Vagina (tissue), 2 donors: Measurements from ENCODE around the gene DDX49. TPM values are rescaled to one million over a fixed set of nuclear protein-coding genes. Genes with fewer than 3 reads are reported as not detected.
"Not testable (repeated sequence)": the region's sequence is repeated elsewhere in the genome, so short reads cannot be mapped to it uniquely, and the experiment has no call there.

Experiments
- DNase-seq, 2 donors: peaks; one replicate each; pipeline ENCODE4 v3.0.0-alpha.2; 2017; ENCODE audit errors: extremely low spot score in 2 of 2
- H3K27ac ChIP-seq: fragments of 200-600 bp; sonication (generic); one replicate; pipeline ENCODE4 v1.5.1; 2019
- H3K27me3 ChIP-seq: fragments of 200-600 bp; sonication (generic); one replicate; pipeline ENCODE4 v1.5.1; 2019
- H3K36me3 ChIP-seq, 2 donors: fragments of 200-600 bp; sonication (generic); one replicate each; pipeline ENCODE4 v1.5.1; 2017 to 2019
- H3K4me1 ChIP-seq: fragments of 200-600 bp; sonication (generic); one replicate; pipeline ENCODE4 v1.5.1; 2019
- H3K4me3 ChIP-seq, 2 donors: fragments of 200-600 bp; sonication (generic); 1 replicate in 1 of 2; 2 replicates in 1 of 2; pipeline ENCODE4 v1.5.1; 2016 to 2019
- H3K9me3 ChIP-seq: fragments of 200-600 bp; sonication (generic); one replicate; pipeline ENCODE4 v1.5.1; 2019
- POLR2A ChIP-seq, 2 donors: fragments of 450-650 bp; IDR thresholded peaks; one replicate each; pipeline ENCODE4 v1.6.1; 2017; ENCODE audit warnings: antibody characterized with exemption in 2 of 2, mild to moderate bottlenecking in 2 of 2, moderate library complexity in 2 of 2
- POLR2AphosphoS5 ChIP-seq, 2 donors: sonication (generic); formaldehyde crosslinking; IDR thresholded peaks; one replicate each; pipeline ENCODE4 v1.9.0; 2017; ENCODE audit warnings: antibody characterized with exemption in 2 of 2, mild to moderate bottlenecking in 2 of 2, low read depth in 1 of 2; ENCODE audit not compliant: insufficient read depth in 1 of 2
- intact Hi-C: fragments of 100-400 bp; cut with DNase I; formaldehyde crosslinking; loops from one replicate; pipeline ENCODE4 v1.15.1; 2023
- total RNA-seq: library from RNA; depleted of rRNA; stranded (reverse); fragments of >200 nt; gene quantifications from one replicate; pipeline ENCODE4 v1.2.3, GENCODE V29; 2016
- TF ChIP-seq, protein P1 (sequence below), 3 experiments: fragments of 450-650 bp in 2 of 3; fragments of 200-600 bp in 1 of 3; sonication (generic) in 1 of 3; IDR thresholded peaks; one replicate each; pipeline ENCODE4 v1.5.1; 2017 to 2019; ENCODE audit warnings: antibody characterized with exemption in 3 of 3, mild to moderate bottlenecking in 2 of 3, moderate library complexity in 2 of 3

Gene DDX49
- total RNA-seq, 1 donor from 2014 or later, result 36.3 TPM

DNA sequence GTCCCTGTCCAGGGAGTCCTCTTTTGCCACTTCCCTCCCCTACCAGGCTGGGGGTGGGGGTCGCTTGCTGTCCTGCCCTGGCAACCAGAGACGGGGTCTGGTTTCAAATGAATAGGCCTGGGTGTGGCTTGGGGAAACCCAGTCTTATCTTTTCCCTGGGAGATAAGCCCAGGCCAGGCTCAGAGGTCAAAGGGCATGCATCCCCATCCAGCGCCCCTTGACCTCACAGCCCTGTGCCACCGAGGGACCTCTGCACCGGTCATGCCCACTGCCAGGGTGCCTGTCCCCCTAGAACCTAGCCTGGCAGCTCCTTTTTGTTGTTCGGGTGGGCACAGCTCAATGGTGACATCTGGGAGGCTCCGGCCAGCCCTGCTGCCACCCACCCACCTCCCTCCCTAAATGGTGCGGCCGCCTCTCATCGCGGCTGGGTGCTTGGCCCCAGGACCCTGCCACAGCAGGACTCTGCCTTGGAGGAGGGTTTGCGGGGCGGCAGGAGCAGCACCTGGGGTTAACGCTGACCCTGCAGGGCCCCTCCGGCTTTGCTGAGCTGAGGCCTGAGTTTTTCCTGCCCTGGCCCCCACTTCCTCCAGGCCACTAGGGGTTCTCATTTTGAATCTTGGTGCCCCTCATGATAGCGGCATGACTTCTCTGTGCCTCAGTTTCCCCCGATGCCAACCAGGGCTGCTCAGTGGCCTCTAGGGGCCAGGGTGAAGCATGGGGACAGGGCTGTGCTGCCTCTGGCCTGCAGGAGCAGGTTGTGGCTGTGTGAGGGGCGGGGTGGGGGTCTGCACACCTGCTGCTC lies 20.7 kb upstream of the DDX49 start:
- no peak overlapping the region for H3K27ac ChIP-seq
- no peaks in the 10 kb centered on the region for H3K9me3 ChIP-seq
- no peak for DNase-seq
- peaks cover 5% of the 10 kb centered on the region for H3K27me3 ChIP-seq
- TF ChIP-seq, protein P1, sequence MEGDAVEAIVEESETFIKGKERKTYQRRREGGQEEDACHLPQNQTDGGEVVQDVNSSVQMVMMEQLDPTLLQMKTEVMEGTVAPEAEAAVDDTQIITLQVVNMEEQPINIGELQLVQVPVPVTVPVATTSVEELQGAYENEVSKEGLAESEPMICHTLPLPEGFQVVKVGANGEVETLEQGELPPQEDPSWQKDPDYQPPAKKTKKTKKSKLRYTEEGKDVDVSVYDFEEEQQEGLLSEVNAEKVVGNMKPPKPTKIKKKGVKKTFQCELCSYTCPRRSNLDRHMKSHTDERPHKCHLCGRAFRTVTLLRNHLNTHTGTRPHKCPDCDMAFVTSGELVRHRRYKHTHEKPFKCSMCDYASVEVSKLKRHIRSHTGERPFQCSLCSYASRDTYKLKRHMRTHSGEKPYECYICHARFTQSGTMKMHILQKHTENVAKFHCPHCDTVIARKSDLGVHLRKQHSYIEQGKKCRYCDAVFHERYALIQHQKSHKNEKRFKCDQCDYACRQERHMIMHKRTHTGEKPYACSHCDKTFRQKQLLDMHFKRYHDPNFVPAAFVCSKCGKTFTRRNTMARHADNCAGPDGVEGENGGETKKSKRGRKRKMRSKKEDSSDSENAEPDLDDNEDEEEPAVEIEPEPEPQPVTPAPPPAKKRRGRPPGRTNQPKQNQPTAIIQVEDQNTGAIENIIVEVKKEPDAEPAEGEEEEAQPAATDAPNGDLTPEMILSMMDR (IDR thresholded peaks at IDR 0.05), result no peak
- TF ChIP-seq POLR2A (IDR thresholded peaks at IDR 0.05) (no peak), POLR2AphosphoS5 (IDR thresholded peaks at IDR 0.05; ENCODE audit: insufficient read depth in 1 of 2, low read depth in 1 of 2) (no peak)
- H3K36me3 ChIP-seq, result peaks cover 0 to 23% of the 10 kb centered on the region in 2 donors
- intact Hi-C loops, result no loop called here
- H3K4me1 ChIP-seq, result peaks cover 24% of the 10 kb centered on the region
- H3K4me3 ChIP-seq, result no peak overlapping the region

DNA sequence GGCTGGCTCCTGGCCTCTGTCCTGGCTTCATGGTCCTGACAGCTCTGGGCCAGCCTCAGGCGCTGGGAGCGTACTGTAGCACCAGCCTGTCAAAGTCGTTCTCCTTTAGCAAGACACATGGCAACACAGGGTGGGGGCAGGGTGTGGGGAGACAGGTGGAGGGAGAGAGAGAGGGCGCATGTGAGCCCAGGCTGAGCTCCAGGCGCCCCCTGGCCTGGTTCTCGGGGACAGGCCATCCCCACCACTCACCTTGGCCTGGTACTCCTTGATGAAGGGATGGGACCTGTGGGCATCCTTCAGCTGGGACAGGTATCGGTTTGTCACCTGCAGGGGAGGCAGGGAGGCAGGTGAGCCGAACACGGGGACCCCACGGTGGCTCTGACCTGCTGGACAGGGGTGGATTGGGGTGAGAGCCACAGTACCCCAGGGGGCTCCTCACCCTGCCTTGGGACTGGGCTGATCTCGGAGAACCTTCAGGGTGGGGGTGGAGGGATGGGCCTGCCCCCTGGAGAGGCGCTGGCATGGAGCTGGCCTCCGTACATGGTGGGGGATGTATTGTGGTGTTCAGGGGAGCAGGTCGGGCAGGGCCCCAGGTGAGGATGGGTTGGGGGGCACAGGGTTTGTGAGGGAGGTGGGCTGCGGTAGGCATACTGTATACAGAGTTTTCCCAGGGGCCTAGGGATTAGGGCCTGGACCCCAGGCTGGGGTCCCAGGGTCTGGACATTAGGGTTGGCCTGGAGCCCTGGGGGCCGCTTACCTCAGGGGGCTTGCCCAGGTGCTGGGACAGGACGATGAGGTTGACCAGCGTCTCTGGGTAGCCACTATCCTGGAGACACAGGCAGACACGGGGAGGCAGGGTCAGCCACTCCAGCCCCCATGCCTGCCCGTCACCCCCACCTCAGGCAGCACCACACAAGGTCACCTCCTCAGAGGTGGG lies 19.6 kb upstream of the DDX49 start:
- Histone ChIP-seq H3K27me3 (no peaks in the 10 kb centered on the region), H3K36me3 (peaks cover 0 to 23% of the 10 kb centered on the region in 2 donors), H3K4me3 (no peak overlapping the region), H3K4me1 (peaks cover 15% of the 10 kb centered on the region), H3K9me3 (no peaks in the 10 kb centered on the region), H3K27ac (no peak overlapping the region)
- no peak for TF ChIP-seq POLR2AphosphoS5 (IDR thresholded peaks at IDR 0.05; ENCODE audit: insufficient read depth in 1 of 2, low read depth in 1 of 2)
- TF ChIP-seq POLR2A (IDR thresholded peaks at IDR 0.05), result no peak
- TF ChIP-seq, protein P1 (IDR thresholded peaks at IDR 0.05), result no peak
- intact Hi-C loops, result no loop called here
- DNase-seq, result no peak

DNA sequence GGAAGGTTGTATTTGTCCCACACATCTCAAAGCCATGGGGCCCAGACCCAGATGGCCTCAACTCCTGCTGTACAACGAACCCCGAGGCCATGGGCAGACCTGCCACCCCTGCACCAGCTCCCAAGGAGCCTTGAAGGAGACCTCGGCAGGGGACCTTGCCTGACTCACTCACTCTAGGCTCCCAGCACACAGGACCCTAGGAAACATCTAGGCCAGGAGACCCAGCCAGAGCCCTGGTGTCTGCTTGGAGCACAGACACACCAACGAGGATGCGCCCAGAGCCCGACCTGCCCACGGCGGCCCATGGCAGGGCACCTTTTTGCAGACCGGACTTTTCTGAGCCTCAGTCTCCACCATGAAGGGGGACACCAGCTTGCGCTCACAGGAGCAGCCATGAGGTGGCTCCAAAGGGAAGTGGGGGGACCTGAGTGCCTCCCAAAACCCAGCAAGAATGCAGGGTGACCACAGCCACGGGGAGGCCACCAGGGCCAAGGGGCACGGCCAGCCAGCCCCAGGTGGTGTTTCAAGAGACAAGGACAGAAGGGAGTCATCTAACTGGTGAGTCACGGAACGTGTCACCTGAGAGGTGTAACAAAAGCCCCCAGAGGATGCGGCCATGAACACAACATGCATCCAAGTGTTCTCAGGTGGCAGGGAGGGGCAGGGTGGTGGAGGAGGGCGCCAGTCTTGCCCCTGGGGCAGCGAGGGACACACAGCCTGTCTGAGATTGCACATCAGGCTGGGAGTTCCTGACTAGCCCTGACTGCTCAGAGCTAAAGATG lies 18.6 kb upstream of the DDX49 start:
- H3K36me3 ChIP-seq, result peaks cover 0 to 30% of the 10 kb centered on the region in 2 donors
- no peak overlapping the region for H3K27ac ChIP-seq
- no peaks in the 10 kb centered on the region for H3K9me3 ChIP-seq
- no peaks in the 10 kb centered on the region for H3K27me3 ChIP-seq
- H3K4me3 ChIP-seq, result no peak overlapping the region
- DNase-seq, result no peak
- TF ChIP-seq POLR2A (IDR thresholded peaks at IDR 0.05) (no peak), POLR2AphosphoS5 (IDR thresholded peaks at IDR 0.05; ENCODE audit: insufficient read depth in 1 of 2, low read depth in 1 of 2) (no peak)
- TF ChIP-seq, protein P1 (IDR thresholded peaks at IDR 0.05), result no peak
- peaks cover 7% of the 10 kb centered on the region for H3K4me1 ChIP-seq
- intact Hi-C loops, result no loop called here

DNA sequence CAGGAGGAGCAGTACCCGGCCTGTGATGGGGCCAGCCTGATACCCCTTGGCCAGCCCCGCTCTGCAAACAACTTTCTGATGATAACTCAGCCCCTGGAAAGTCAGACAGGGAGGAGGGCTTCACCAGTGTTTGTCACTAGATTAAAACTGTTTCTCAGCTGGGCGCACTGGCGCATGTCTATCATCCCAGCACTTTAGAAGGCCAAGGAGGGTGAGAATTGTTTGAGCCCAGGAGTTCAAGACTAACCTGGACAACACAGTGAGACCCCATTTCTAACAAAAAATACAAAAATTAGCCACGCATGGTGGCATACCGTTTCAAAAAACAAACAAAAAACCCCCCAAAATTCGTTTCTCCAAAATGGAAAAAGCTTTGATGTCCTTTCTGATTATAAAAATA lies 18.0 kb upstream of the DDX49 start:
- Histone ChIP-seq H3K4me1 (peaks cover 3% of the 10 kb centered on the region), H3K4me3 (no peak overlapping the region), H3K27ac (no peak overlapping the region), H3K27me3 (no peaks in the 10 kb centered on the region), H3K36me3 (peaks cover 0 to 36% of the 10 kb centered on the region in 2 donors), H3K9me3 (no peaks in the 10 kb centered on the region)
- intact Hi-C loops, result no loop called here
- DNase-seq, result no peak
- TF ChIP-seq, protein P1 (IDR thresholded peaks at IDR 0.05), result no peak
- TF ChIP-seq POLR2A (IDR thresholded peaks at IDR 0.05), result no peak
- TF ChIP-seq POLR2AphosphoS5 (IDR thresholded peaks at IDR 0.05; ENCODE audit: insufficient read depth in 1 of 2, low read depth in 1 of 2), result no peak

DNA sequence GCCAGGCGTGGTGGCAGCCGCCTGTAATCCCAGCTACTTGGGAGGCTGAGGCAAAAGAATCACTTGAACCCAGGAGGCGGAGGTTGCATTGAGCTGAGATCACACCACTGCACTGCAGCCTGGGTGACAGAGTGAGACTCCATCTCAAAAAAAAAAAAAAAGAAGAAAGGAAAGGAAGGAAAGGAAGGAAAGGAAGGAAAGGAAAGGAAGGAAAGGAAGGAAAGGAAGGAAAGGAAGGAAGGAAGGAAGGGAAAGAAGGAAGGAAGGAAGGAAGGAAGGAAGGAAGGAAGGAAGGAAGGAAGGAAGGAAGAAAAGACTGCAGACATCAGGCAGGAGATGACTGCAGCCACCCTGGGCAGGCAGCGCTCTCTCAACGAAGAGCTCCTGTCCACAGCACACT lies 17.0 kb upstream of the DDX49 start:
- H3K9me3 ChIP-seq, DNase-seq, H3K4me3 ChIP-seq, H3K4me1 ChIP-seq, H3K27ac ChIP-seq, H3K27me3 ChIP-seq, intact Hi-C loops: not testable (repeated sequence)
- H3K36me3 ChIP-seq, result peaks cover 0 to 46% of the 10 kb centered on the region in 2 donors
